GM12872 (cell line): ENCODE results near the gene CUEDC1.

ENCODE experiments used
- TF ChIP-seq, protein P1 (sequence below): IDR thresholded peaks from 3 replicates; pipeline ENCODE4 v1.5.1; 2011; ENCODE audit warnings: low read depth, mild to moderate bottlenecking, low read length, moderate library complexity; ENCODE audit not compliant: insufficient read depth

Gene CUEDC1

GRCh38 chr17:57905875-57906455 lies 49.2 kb downstream of the CUEDC1 start:
- TF ChIP-seq, protein P1, sequence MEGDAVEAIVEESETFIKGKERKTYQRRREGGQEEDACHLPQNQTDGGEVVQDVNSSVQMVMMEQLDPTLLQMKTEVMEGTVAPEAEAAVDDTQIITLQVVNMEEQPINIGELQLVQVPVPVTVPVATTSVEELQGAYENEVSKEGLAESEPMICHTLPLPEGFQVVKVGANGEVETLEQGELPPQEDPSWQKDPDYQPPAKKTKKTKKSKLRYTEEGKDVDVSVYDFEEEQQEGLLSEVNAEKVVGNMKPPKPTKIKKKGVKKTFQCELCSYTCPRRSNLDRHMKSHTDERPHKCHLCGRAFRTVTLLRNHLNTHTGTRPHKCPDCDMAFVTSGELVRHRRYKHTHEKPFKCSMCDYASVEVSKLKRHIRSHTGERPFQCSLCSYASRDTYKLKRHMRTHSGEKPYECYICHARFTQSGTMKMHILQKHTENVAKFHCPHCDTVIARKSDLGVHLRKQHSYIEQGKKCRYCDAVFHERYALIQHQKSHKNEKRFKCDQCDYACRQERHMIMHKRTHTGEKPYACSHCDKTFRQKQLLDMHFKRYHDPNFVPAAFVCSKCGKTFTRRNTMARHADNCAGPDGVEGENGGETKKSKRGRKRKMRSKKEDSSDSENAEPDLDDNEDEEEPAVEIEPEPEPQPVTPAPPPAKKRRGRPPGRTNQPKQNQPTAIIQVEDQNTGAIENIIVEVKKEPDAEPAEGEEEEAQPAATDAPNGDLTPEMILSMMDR = no peak

- TF ChIP-seq, protein P1 = no peak
Observed at GRCh38 chr17:57903961-57904360, 51.3 kb downstream of the CUEDC1 start.

- TF ChIP-seq, protein P1 = no peak
Observed at GRCh38 chr17:57902800-57903759, 52.1 kb downstream of the CUEDC1 start.

- TF ChIP-seq, protein P1 = no peak
Observed at GRCh38 chr17:57902117-57902799, 53.0 kb downstream of the CUEDC1 start.

DNA sequence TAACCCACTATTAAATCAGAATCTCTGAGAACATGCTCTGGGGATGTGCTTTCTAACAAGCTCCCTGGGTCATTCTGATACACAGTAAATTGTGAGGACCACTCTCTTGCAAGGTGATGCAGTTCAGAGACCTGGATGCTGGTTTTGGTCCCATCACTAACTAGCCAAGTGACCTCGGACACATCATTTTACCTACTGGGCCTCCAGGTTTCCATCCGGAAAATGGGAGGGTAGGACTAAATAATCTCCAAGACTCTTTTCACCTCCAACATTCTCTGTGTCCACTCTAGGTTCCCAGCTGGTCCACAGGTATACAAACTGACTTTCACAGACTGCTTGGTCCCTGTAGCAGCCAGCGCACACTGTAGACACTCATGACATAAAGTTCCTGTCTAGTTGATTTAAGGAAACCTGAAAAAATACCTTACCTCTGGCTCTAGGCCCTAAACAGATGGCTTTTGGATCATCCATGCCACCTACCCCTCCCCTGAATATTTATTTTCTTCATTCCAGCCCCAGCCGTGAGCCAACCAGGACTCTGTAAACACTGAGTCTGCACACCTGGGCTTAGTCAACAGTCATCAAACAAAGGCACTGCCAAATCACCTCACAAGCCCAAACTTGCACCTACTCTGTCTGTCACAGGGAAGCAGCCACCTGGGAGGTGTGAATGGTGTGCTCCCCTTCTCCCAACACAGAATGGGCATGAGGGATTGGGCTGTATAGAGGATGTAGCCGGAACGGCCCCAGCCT lies 54.0 kb downstream of the CUEDC1 start:
- TF ChIP-seq, protein P1 = no peak

GRCh38 chr17:57899822-57900221 lies 55.4 kb downstream of the CUEDC1 start:
- TF ChIP-seq, protein P1 = no peak
